A673 (cell line): ENCODE measurements around the gene RPL29. TPM values are rescaled to one million over a fixed set of nuclear protein-coding genes. Genes with fewer than 3 reads are reported as not detected.

Source experiments
- BruUV-seq: library from RNA; stranded (reverse); fragments of 400-500 nt; replicated peaks from 2 replicates; lab custom pipeline; 2021; lab: Mats Ljungman, UMichigan
- CTCF ChIA-PET: fragments of 300-600 bp; sonication (Branson Sonifier 250); formaldehyde crosslinking; loops from one replicate; lab custom pipeline; 2022; ENCODE audit warnings: antibody characterized with exemption; lab: Charles Lee
- POLR2A ChIA-PET: fragments of 300-600 bp; sonication (Branson Sonifier 250); formaldehyde crosslinking; loops from one replicate; lab custom pipeline; 2022; ENCODE audit warnings: antibody characterized with exemption; ENCODE audit not compliant: low non-redundant PET; lab: Charles Lee
- DNase-seq: peaks from one replicate; pipeline ENCODE4 v3.0.0-alpha.2; 2015; ENCODE audit warnings: low spot score
- H3K27ac ChIP-seq: fragments of 200-600 bp; sonication (generic); 2 replicates; pipeline ENCODE4 v1.5.1; 2016; ENCODE audit warnings: mixed run types, low read depth, mild to moderate bottlenecking, mixed read lengths, antibody characterized with exemption, low read length; ENCODE audit not compliant: poor library complexity, severe bottlenecking
- H3K27me3 ChIP-seq: fragments of 200-600 bp; sonication (generic); replicated peaks from 2 replicates; pipeline ENCODE4 v1.6.1; 2017; ENCODE audit warnings: mixed run types, low read depth, mild to moderate bottlenecking, mixed read lengths, antibody characterized with exemption, low read length; ENCODE audit not compliant: insufficient read depth, poor library complexity
- H3K36me3 ChIP-seq: fragments of 200-600 bp; sonication (generic); 2 replicates; pipeline ENCODE4 v1.6.1; 2016; ENCODE audit warnings: mixed run types, mild to moderate bottlenecking, mixed read lengths, antibody characterized with exemption, low read length; ENCODE audit not compliant: insufficient read depth, poor library complexity, severe bottlenecking
- H3K4me1 ChIP-seq: fragments of 200-600 bp; sonication (generic); 2 replicates; pipeline ENCODE4 v1.6.1; 2017; ENCODE audit warnings: mixed run types, mild to moderate bottlenecking, mixed read lengths, antibody characterized with exemption, low read length; ENCODE audit not compliant: insufficient read depth, poor library complexity, severe bottlenecking
- H3K4me3 ChIP-seq: fragments of 200-600 bp; sonication (generic); 2 replicates; pipeline ENCODE4 v1.5.1; 2016; ENCODE audit warnings: low read depth, mixed run types, mild to moderate bottlenecking, mixed read lengths, low read length; ENCODE audit not compliant: poor library complexity, severe bottlenecking
- H3K9me3 ChIP-seq: fragments of 200-600 bp; sonication (generic); 2 replicates; pipeline ENCODE4 v1.6.1; 2016; ENCODE audit warnings: mixed run types, low read depth, mild to moderate bottlenecking, mixed read lengths, antibody characterized with exemption, low read length; ENCODE audit not compliant: poor library complexity, severe bottlenecking
- EZH2 ChIP-seq: fragments of 200-600 bp; sonication (generic); IDR thresholded peaks from 2 replicates; pipeline ENCODE4 v1.6.1; 2017; ENCODE audit warnings: borderline replicate concordance, low read depth, mild to moderate bottlenecking, mixed read lengths, antibody characterized with exemption, low read length; ENCODE audit not compliant: poor library complexity, severe bottlenecking
- intact Hi-C: fragments of 100-400 bp; cut with micrococcal nuclease; formaldehyde crosslinking; loops from one replicate; pipeline ENCODE4 v1.10.0; 2022; ENCODE audit not compliant: unreplicated experiment
- total RNA-seq: library from RNA; stranded (reverse); gene quantifications from 2 replicates; pipeline ENCODE4 v1.2.3, GENCODE V29; 2021
- TF ChIP-seq, protein P1 (sequence below): fragments of 300-800, 200-600 bp; sonication (generic); conservative IDR thresholded peaks from 2 replicates; pipeline ENCODE4 v1.5.1; 2017; ENCODE audit warnings: low read depth, mild to moderate bottlenecking, antibody characterized with exemption, low read length, moderate library complexity, mixed read lengths

Gene RPL29
- total RNA-seq, 1 experiment from 2014 or later: 624 TPM

DNA sequence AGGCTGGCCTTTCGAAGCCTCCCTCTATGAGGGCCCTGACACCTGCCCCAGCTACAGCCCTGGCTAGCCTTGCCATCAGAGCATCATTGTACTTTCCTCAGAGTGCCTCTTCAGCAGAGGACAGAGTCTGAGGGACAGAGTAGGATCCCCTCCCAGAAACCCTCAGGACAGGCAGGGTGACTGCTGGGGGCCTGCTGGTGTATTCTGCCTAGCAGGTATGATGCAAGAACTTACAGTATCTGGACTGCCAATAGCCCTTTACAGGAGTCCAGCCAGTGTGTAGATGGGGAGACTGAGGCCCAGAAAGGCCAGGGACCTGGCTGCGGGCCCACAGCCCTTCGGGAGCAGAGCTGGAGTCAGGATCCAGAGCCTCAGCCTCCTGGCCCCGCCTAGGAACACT lies 41.6 kb upstream of the RPL29 start:
- intact Hi-C loops: no loop called here
- ChIA-PET CTCF (no interaction called here), POLR2A (no interaction called here)
- H3K4me3 ChIP-seq: no peak overlapping the region
- no TSS peak for BruUV-seq
- H3K27me3 ChIP-seq: no peaks in the 10 kb centered on the region
- no peaks in the 10 kb centered on the region for H3K9me3 ChIP-seq
- H3K36me3 ChIP-seq: no peaks in the 10 kb centered on the region
- no peaks in the 10 kb centered on the region for H3K4me1 ChIP-seq
- DNase-seq: no peak
- no peak overlapping the region for H3K27ac ChIP-seq
- TF ChIP-seq, protein P1, sequence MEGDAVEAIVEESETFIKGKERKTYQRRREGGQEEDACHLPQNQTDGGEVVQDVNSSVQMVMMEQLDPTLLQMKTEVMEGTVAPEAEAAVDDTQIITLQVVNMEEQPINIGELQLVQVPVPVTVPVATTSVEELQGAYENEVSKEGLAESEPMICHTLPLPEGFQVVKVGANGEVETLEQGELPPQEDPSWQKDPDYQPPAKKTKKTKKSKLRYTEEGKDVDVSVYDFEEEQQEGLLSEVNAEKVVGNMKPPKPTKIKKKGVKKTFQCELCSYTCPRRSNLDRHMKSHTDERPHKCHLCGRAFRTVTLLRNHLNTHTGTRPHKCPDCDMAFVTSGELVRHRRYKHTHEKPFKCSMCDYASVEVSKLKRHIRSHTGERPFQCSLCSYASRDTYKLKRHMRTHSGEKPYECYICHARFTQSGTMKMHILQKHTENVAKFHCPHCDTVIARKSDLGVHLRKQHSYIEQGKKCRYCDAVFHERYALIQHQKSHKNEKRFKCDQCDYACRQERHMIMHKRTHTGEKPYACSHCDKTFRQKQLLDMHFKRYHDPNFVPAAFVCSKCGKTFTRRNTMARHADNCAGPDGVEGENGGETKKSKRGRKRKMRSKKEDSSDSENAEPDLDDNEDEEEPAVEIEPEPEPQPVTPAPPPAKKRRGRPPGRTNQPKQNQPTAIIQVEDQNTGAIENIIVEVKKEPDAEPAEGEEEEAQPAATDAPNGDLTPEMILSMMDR: no peak
- no peak for TF ChIP-seq EZH2

- Histone ChIP-seq H3K4me1 (no peaks in the 10 kb centered on the region), H3K36me3 (no peaks in the 10 kb centered on the region), H3K27me3 (no peaks in the 10 kb centered on the region), H3K9me3 (no peaks in the 10 kb centered on the region), H3K4me3 (no peak overlapping the region), H3K27ac (no peak overlapping the region)
- no peak for DNase-seq
- no peak for TF ChIP-seq EZH2
- TF ChIP-seq, protein P1: no peak
- BruUV-seq: no TSS peak
- intact Hi-C loops: no loop called here
- ChIA-PET CTCF (no interaction called here), POLR2A (no interaction called here)
These were observed 41.1 kb upstream of the RPL29 start for GRCh38 chr3:52036829-52037228.

DNA sequence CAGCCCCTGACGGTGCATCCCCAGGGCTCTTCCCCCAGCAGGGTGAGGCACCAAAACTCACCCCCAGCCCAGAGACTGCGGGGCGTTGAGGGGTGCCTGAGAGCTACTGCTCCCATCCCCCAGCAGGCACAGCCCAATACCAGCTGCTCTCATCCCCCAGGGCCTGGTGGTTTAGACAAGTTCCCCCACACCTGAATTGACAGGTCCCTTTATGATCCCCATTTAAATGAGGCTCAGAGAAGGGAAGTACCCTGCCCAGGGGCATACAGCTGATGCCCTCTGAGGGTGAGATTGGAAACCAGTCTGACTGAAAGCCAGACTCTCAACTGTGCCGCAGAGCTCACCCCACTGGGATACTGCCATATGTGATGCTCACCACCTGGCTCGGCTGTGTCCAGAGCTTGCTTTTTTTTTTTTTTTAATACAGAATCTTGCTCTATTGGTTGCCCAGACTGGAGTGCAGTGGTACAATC lies 40.6 kb upstream of the RPL29 start:
- TF ChIP-seq, protein P1: no peak
- TF ChIP-seq EZH2: no peak
- Histone ChIP-seq H3K4me3 (no peak overlapping the region), H3K9me3 (no peaks in the 10 kb centered on the region), H3K4me1 (no peaks in the 10 kb centered on the region), H3K27me3 (no peaks in the 10 kb centered on the region), H3K27ac (no peak overlapping the region), H3K36me3 (no peaks in the 10 kb centered on the region)
- ChIA-PET POLR2A (interaction anchor here (0.5 kb wide), 1 partner anchor 913 kb away, joined by 3 read pairs; no protein-coding TSS in a partner anchor), CTCF (no interaction called here)
- BruUV-seq: no TSS peak
- intact Hi-C loops: no loop called here
- no peak for DNase-seq
